Activated CD8-positive, alpha-beta memory T cell treated with anti-CD3 and anti-CD28 coated beads for 48 hours (primary cell): Measurements from ENCODE around the gene PRAMEF13.
"Not testable (repeated sequence)": the region's sequence is repeated elsewhere in the genome, so short reads cannot be mapped to it uniquely, and the experiment has no call there.

Experiments
- DNase-seq, 3 experiments: peaks; one replicate each; pipeline ENCODE4 v3.0.0-alpha.2; 2020; ENCODE audit warnings: low read depth in 2 of 3, low spot score in 2 of 3

The PRAMEF13 gene

DNA sequence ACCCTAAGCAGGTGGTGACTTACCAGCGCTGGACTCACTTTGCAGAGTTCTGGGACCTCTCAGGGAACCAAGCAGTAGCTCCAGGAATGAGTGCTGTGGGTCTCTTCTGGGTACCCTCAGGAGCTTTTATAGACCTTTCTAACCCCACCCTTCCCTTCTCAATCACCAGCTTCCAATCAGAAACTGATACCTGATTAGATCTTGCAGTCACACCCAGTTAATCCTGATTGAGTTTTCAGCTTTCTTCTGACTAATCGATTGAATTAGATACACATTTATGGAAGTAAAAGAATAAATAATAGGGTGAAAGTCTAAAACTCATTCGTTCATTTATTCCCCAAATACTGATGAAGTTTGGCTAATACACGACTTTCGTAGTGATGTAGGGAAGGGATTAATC, at the start of gene PRAMEF13:
Gene PRAMEF13 (minus strand): TSS at position 101 of the 400 bp plus-strand sequence. CDS start 1,820 bp downstream, outside the sequence.
- DNase-seq = not testable (repeated sequence)

DNA sequence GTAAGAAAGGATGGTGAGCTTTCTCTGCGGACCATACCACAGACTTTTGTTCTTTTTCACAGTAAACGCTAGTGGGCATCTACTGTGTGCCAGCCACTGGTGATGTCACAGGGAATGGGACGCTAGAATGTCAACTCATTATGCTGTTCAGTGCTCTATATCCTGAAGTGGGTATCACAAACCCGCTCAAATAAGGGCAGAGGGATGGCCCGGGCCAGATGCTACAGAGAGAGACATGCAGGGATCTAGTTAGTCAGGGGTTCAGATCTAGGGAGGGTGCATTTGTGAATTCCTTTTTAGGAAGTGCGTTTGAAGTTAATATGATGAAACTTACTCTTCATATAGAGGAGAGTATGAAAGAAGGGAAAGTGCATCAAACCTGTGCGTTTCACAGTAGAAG, 45.9 kb upstream of the PRAMEF13 start:
- DNase-seq = not testable (repeated sequence)

DNA sequence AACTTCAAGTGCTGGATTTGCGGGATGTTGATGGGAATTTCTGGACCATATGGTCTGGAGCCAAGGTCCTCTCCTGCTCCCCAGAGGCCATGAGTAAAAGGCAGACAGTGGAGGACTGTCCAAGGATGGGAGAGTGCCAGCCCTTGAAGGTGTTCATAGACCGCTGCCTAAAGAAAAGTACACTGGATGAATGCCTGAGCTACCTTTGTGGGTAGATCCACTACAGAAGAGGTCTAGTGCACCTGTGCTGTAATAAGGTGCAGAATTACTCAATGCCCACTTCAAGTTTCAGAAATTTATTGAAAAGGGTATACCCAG, 45.3 kb upstream of the PRAMEF13 start:
- DNase-seq = not testable (repeated sequence)

GRCh38 chr1:13245841-13246553, 44.8 kb upstream of the PRAMEF13 start:
- DNase-seq = not testable (repeated sequence)

DNA sequence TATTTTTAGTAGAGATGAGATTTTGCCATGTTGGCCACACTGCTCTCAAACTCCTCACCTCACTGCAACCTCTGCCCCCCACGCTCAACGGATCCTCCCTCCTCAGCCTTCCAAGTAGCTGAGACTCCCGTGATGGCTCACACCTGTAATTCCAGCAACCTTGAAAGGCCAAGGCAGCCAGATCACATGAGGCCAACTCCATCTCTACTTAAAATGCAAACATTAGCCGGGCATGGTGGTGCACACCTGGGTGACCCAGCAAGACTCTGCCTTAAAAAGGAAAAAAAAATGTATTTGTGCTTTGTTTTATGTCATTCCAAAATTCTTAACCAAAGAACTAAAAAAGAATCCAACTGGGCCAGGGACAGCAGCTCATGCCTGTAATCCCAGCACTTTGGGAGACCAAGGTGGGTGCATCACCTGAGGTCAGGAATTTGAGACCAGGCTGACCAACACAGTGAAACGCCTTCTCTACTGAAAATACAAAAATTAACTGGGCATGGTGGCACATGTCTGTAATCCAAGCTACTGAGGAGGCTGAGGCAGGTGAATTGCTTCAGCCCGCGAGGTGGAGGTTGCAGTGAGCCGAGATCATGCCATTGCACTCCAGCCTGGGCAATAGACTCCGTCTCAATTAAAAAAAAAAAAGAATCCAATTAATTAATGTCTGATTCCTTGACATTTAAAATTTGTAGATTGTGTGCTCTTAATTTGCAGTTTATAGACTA, 42.5 kb upstream of the PRAMEF13 start:
- not testable (repeated sequence) for DNase-seq

- not testable (repeated sequence) for DNase-seq
These were observed 38.4 kb upstream of the PRAMEF13 start for GRCh38 chr1:13239633-13240032.

DNA sequence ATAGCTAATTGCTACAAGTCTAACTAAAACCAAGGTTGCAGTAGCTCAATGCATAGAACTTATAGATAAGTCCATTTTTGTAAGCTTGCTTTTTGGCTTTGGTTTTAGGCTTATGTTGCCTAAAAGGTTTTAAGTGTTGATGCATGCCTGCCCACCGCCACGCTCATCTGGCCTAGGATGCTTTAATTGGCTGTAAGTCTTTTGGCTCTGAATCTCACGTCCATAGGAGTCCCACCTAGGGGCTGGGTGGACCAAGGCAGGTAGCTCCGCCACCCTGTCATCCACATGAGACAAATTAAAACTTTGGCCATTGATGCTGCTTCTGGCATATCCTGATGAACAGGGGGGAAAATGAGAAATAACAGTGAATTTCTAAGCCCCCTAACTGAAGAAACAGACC, 36.4 kb upstream of the PRAMEF13 start:
- DNase-seq = not testable (repeated sequence)

- not testable (repeated sequence) for DNase-seq
These were observed 32.8 kb upstream of the PRAMEF13 start for GRCh38 chr1:13234057-13234456.

DNA sequence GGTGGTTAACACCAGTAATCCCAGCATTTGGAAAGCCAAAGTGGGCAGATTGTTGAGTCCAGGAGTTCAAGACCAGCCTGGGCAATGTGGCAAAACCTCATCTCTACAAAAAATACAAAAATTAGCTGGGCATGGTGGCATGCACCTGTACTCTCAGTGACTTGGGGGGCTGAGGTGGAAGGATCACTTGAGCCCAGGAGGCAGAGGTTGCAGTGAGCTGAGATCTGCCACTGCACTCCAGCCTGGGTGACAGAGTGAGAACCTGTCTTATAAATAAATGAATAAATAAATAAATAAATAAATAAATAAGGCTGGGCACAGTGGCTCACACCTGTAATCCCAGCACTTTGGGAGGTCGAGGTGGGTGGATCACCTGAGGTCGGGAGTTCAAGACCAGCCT, 30.8 kb upstream of the PRAMEF13 start:
- DNase-seq = not testable (repeated sequence)

- DNase-seq = not testable (repeated sequence)
These were observed 30.0 kb upstream of the PRAMEF13 start for GRCh38 chr1:13231061-13231750.

GRCh38 chr1:13230601-13231000, 29.4 kb upstream of the PRAMEF13 start:
- not testable (repeated sequence) for DNase-seq

- DNase-seq = not testable (repeated sequence)
These were observed 28.9 kb upstream of the PRAMEF13 start for GRCh38 chr1:13230096-13230495.

DNA sequence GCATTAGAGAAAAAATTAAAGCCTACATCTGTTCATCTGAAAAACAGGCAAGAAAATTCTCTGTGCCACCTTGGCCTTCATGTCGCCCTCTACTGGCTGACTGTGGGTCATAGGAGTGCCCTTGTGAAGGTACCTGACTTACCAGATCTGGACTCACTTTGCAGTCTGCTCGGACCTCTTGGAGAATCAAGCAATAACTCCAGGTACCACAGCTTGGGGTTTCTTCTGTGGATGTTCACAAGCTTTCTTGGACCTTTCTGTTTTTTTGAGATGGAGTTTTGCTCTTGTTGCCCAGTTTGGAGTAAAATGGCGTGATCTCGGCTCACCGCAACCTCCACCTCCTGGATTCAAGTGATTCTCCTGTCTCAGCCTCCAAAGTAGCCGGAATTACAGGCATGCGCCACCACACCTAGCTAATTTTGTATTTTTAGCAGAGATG, 27.2 kb upstream of the PRAMEF13 start:
- DNase-seq = no peak

GRCh38 chr1:13227271-13228055, 26.3 kb upstream of the PRAMEF13 start:
- not testable (repeated sequence) for DNase-seq

- DNase-seq = not testable (repeated sequence)
These were observed 24.5 kb upstream of the PRAMEF13 start, which contains the start of gene PRAMEF18 for GRCh38 chr1:13225675-13226204. PRAMEF18 (minus strand) TSS chr1:13226154; CDS start chr1:13226106, 48 bp downstream.

- DNase-seq = no peak
These were observed 23.4 kb upstream of the PRAMEF13 start for GRCh38 chr1:13224480-13225060.

GRCh38 chr1:13222788-13223187, 21.6 kb upstream of the PRAMEF13 start:
- not testable (repeated sequence) for DNase-seq

GRCh38 chr1:13219203-13219602, 18.0 kb upstream of the PRAMEF13 start:
- DNase-seq = not testable (repeated sequence)

- not testable (repeated sequence) for DNase-seq
These were observed 15.4 kb upstream of the PRAMEF13 start for GRCh38 chr1:13216619-13217018.

- not testable (repeated sequence) for DNase-seq
These were observed 7.5 kb upstream of the PRAMEF13 start for GRCh38 chr1:13208712-13209111.
